Calu3 (cell line): ENCODE data around the gene MTA1. TPM values are rescaled to one million over a fixed set of nuclear protein-coding genes. Genes with fewer than 3 reads are reported as not detected.

Experiments used
- BruUV-seq: library from RNA; stranded (reverse); fragments of 400-500 nt; replicated peaks from 2 replicates; lab custom pipeline; 2021; lab: Mats Ljungman, UMichigan
- CTCF ChIA-PET: fragments of 300-600 bp; sonication (Branson Sonifier 250); formaldehyde crosslinking; loops from one replicate; lab custom pipeline; 2022; ENCODE audit warnings: antibody characterized with exemption; lab: Charles Lee
- DNase-seq: peaks from one replicate; pipeline ENCODE4 v3.0.0; 2022
- H3K27ac Mint-ChIP-seq: one replicate; pipeline ENCODE4 v1.8.0; 2022; ENCODE audit warnings: mixed read lengths; ENCODE audit not compliant: unreplicated experiment
- H3K27me3 Mint-ChIP-seq: one replicate; pipeline ENCODE4 v1.8.0; 2022; ENCODE audit warnings: mixed read lengths; ENCODE audit not compliant: unreplicated experiment
- H3K36me3 Mint-ChIP-seq: one replicate; pipeline ENCODE4 v1.8.0; 2022; ENCODE audit warnings: mild to moderate bottlenecking, moderate library complexity, mixed read lengths; ENCODE audit not compliant: insufficient read depth, unreplicated experiment
- H3K4me1 Mint-ChIP-seq: one replicate; pipeline ENCODE4 v1.8.0; 2022; ENCODE audit warnings: mild to moderate bottlenecking, low read depth, mixed read lengths; ENCODE audit not compliant: unreplicated experiment
- H3K4me3 Mint-ChIP-seq: one replicate; pipeline ENCODE4 v1.8.0; 2022; ENCODE audit warnings: mild to moderate bottlenecking, low read depth, moderate library complexity, mixed read lengths; ENCODE audit not compliant: unreplicated experiment
- H3K9me3 Mint-ChIP-seq: one replicate; pipeline ENCODE4 v1.8.0; 2022; ENCODE audit warnings: low read depth, mixed read lengths; ENCODE audit not compliant: unreplicated experiment
- CTCF ChIP-seq: fragments of 200-600 bp; IDR thresholded peaks from one replicate; pipeline ENCODE4 v1.8.0; 2022; ENCODE audit warnings: antibody characterized with exemption; ENCODE audit not compliant: unreplicated experiment
- intact Hi-C: fragments of 100-400 bp; cut with micrococcal nuclease; formaldehyde crosslinking; loops from one replicate; pipeline ENCODE4 v1.10.0; 2022; ENCODE audit not compliant: unreplicated experiment
- total RNA-seq: library from RNA; stranded (reverse); gene quantifications from 2 replicates; pipeline ENCODE4 v1.2.3, GENCODE V29; 2022

Gene MTA1
- total RNA-seq, 1 experiment from 2014 or later: 168 TPM

GRCh38 chr14:105507247-105507646, 87.6 kb downstream of the MTA1 start:
- no TSS peak for BruUV-seq
- CTCF ChIA-PET: no interaction called here
- intact Hi-C loops: no loop called here

GRCh38 chr14:105508069-105508468, 88.4 kb downstream of the MTA1 start:
- no peak overlapping the region for H3K27ac Mint-ChIP-seq
- BruUV-seq: no TSS peak
- TF ChIP-seq CTCF: no peak
- H3K4me1 Mint-ChIP-seq: no peaks in the 10 kb centered on the region
- intact Hi-C loops: no loop called here
- H3K36me3 Mint-ChIP-seq: peaks cover 6% of the 10 kb centered on the region
- H3K9me3 Mint-ChIP-seq: no peaks in the 10 kb centered on the region
- CTCF ChIA-PET: no interaction called here
- peaks cover 86% of the 10 kb centered on the region for H3K27me3 Mint-ChIP-seq
- H3K4me3 Mint-ChIP-seq: no peak overlapping the region
- DNase-seq: no peak

More at GRCh38 chr14:105507247-105507646, 87.6 kb downstream of the MTA1 start:
- TF ChIP-seq CTCF: no peak
- Mint-ChIP-seq H3K4me1 (no peaks in the 10 kb centered on the region), H3K9me3 (no peaks in the 10 kb centered on the region), H3K27me3 (peaks cover 86% of the 10 kb centered on the region), H3K36me3 (peaks cover 10% of the 10 kb centered on the region), H3K4me3 (no peak overlapping the region), H3K27ac (no peak overlapping the region)
- no peak for DNase-seq

- no peak for DNase-seq
- peaks cover 3% of the 10 kb centered on the region for H3K36me3 Mint-ChIP-seq
- no peaks in the 10 kb centered on the region for H3K9me3 Mint-ChIP-seq
- H3K4me1 Mint-ChIP-seq: no peaks in the 10 kb centered on the region
- H3K27ac Mint-ChIP-seq: no peak overlapping the region
- H3K27me3 Mint-ChIP-seq: peaks cover 86% of the 10 kb centered on the region
- CTCF ChIA-PET: no interaction called here
- BruUV-seq: no TSS peak
- no peak overlapping the region for H3K4me3 Mint-ChIP-seq
- no peak for TF ChIP-seq CTCF
- intact Hi-C loops: no loop called here
Observed at GRCh38 chr14:105508601-105509000, 89.0 kb downstream of the MTA1 start.

- DNase-seq: no peak
- TF ChIP-seq CTCF: no peak
- Mint-ChIP-seq H3K4me1 (no peaks in the 10 kb centered on the region), H3K27me3 (peaks cover 64% of the 10 kb centered on the region), H3K9me3 (peaks cover 5% of the 10 kb centered on the region), H3K27ac (no peak overlapping the region), H3K4me3 (no peak overlapping the region), H3K36me3 (no peaks in the 10 kb centered on the region)
- BruUV-seq: no TSS peak
- CTCF ChIA-PET: no interaction called here
- intact Hi-C loops: no loop called here
Observed at GRCh38 chr14:105517096-105517495, 97.5 kb downstream of the MTA1 start.
